ENCODE measurements around the gene ANAPC7.

DNA sequence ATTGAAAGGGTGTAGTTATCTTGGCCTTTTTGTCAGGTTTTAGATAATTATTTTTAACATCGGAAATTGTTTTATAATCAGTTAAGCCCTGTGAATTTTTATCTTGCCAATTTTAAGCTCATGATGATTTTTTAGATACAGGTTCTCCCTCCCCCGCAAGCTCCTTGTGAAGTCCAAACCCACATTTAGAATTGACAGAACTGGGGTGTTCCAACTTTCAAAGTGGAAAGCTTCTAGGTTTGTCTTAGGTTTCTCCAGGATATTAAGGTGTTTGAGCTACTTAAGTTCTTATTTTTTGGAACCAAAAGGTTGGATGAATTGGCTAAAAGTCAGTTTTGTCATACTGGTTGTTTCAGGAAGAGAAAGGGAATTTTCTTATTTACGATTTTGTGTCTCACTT, 73.4 kb downstream of the ANAPC7 start:
- TF ChIP-seq, protein P1, sequence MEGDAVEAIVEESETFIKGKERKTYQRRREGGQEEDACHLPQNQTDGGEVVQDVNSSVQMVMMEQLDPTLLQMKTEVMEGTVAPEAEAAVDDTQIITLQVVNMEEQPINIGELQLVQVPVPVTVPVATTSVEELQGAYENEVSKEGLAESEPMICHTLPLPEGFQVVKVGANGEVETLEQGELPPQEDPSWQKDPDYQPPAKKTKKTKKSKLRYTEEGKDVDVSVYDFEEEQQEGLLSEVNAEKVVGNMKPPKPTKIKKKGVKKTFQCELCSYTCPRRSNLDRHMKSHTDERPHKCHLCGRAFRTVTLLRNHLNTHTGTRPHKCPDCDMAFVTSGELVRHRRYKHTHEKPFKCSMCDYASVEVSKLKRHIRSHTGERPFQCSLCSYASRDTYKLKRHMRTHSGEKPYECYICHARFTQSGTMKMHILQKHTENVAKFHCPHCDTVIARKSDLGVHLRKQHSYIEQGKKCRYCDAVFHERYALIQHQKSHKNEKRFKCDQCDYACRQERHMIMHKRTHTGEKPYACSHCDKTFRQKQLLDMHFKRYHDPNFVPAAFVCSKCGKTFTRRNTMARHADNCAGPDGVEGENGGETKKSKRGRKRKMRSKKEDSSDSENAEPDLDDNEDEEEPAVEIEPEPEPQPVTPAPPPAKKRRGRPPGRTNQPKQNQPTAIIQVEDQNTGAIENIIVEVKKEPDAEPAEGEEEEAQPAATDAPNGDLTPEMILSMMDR (IDR thresholded peaks at IDR 0.05; ENCODE audit: low read length): no peak
- no peak for TF ChIP-seq EZH2 (optimal IDR thresholded peaks at IDR 0.05; ENCODE audit: low read depth, low read length)
- TF ChIP-seq EZH2phosphoT487 (IDR thresholded peaks at IDR 0.05; ENCODE audit: low read length): no peak
